PFSK-1 (cell line): Measurements from ENCODE around the gene ZNF407.

Experiments used
- POLR2AphosphoS5 ChIP-seq: IDR thresholded peaks from 2 replicates; pipeline ENCODE4 v1.6.1; 2012; ENCODE audit warnings: low read depth, mild to moderate bottlenecking, control low read depth, low read length, moderate library complexity
- SIN3A ChIP-seq: IDR thresholded peaks from 2 replicates; pipeline ENCODE4 v1.6.1; 2012; ENCODE audit warnings: mild to moderate bottlenecking, low read length, moderate library complexity, borderline replicate concordance; ENCODE audit not compliant: insufficient read depth
- TF ChIP-seq, protein P1 (sequence below), 2 experiments: IDR thresholded peaks; 2 replicates each; pipeline versions ENCODE4 v1.6.1 to v1.8.0; 2011 to 2012; ENCODE audit warnings: low read depth in 2 of 2, low read length in 2 of 2, control low read depth in 1 of 2, inconsistent platforms in 1 of 2, mild to moderate bottlenecking in 1 of 2, moderate library complexity in 1 of 2; ENCODE audit not compliant: insufficient read depth in 1 of 2

DNA sequence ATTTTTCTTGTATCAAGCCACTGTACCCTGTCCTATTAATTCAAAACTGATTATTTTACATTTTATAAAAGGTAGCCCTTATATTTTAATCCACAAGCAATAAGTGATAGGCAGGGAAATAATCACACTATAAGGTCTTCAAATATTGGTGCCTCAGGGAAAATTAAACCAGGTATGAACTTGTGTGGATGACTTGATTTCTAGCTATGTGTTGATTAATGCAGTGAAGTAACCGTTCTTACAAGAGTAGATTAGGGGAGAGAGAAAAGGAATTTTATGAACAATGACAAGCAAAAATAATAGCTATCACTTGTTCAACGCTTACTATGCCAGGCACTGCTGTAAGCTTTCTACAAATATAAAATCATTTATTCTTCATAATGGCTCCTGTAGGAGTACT, 411.6 kb downstream of the ZNF407 start:
- TF ChIP-seq, protein P1, sequence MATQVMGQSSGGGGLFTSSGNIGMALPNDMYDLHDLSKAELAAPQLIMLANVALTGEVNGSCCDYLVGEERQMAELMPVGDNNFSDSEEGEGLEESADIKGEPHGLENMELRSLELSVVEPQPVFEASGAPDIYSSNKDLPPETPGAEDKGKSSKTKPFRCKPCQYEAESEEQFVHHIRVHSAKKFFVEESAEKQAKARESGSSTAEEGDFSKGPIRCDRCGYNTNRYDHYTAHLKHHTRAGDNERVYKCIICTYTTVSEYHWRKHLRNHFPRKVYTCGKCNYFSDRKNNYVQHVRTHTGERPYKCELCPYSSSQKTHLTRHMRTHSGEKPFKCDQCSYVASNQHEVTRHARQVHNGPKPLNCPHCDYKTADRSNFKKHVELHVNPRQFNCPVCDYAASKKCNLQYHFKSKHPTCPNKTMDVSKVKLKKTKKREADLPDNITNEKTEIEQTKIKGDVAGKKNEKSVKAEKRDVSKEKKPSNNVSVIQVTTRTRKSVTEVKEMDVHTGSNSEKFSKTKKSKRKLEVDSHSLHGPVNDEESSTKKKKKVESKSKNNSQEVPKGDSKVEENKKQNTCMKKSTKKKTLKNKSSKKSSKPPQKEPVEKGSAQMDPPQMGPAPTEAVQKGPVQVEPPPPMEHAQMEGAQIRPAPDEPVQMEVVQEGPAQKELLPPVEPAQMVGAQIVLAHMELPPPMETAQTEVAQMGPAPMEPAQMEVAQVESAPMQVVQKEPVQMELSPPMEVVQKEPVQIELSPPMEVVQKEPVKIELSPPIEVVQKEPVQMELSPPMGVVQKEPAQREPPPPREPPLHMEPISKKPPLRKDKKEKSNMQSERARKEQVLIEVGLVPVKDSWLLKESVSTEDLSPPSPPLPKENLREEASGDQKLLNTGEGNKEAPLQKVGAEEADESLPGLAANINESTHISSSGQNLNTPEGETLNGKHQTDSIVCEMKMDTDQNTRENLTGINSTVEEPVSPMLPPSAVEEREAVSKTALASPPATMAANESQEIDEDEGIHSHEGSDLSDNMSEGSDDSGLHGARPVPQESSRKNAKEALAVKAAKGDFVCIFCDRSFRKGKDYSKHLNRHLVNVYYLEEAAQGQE (IDR thresholded peaks at IDR 0.05; ENCODE audit: insufficient read depth in 1 of 2, low read depth in 2 of 2, low read length in 2 of 2) = no peak
- TF ChIP-seq SIN3A (no peak), POLR2AphosphoS5 (no peak)
